AG04449 (cell line): Measurements from ENCODE around the gene TLX1.

Experiments used
- CTCF ChIA-PET: fragments of 350-600 bp; formaldehyde crosslinking; extraction: SDS; loops from one replicate; lab custom pipeline; 2021; ENCODE audit warnings: antibody characterized with exemption; lab: Yijun Ruan, JAX
- POLR2A ChIA-PET: fragments of 400-600, 350-600 bp; formaldehyde crosslinking; extraction: SDS; loops from one replicate; lab custom pipeline; 2020; ENCODE audit warnings: antibody characterized with exemption, inconsistent platforms; lab: Yijun Ruan, JAX
- DNase-seq: peaks from one replicate; pipeline ENCODE4 v3.0.0-alpha.2; 2010; ENCODE audit warnings: low read depth, low spot score
- H3K4me3 ChIP-seq: 2 replicates; pipeline ENCODE4 v1.5.1; 2011; ENCODE audit warnings: low read depth, mild to moderate bottlenecking, control low read depth, low read length
- TF ChIP-seq, protein P1 (sequence below): IDR thresholded peaks from one replicate; pipeline ENCODE4 v1.5.1; 2011; ENCODE audit warnings: mild to moderate bottlenecking, moderate library complexity, low read length, control low read depth, inconsistent platforms; ENCODE audit not compliant: insufficient read depth; ENCODE audit errors: missing control alignments

The TLX1 gene

DNA sequence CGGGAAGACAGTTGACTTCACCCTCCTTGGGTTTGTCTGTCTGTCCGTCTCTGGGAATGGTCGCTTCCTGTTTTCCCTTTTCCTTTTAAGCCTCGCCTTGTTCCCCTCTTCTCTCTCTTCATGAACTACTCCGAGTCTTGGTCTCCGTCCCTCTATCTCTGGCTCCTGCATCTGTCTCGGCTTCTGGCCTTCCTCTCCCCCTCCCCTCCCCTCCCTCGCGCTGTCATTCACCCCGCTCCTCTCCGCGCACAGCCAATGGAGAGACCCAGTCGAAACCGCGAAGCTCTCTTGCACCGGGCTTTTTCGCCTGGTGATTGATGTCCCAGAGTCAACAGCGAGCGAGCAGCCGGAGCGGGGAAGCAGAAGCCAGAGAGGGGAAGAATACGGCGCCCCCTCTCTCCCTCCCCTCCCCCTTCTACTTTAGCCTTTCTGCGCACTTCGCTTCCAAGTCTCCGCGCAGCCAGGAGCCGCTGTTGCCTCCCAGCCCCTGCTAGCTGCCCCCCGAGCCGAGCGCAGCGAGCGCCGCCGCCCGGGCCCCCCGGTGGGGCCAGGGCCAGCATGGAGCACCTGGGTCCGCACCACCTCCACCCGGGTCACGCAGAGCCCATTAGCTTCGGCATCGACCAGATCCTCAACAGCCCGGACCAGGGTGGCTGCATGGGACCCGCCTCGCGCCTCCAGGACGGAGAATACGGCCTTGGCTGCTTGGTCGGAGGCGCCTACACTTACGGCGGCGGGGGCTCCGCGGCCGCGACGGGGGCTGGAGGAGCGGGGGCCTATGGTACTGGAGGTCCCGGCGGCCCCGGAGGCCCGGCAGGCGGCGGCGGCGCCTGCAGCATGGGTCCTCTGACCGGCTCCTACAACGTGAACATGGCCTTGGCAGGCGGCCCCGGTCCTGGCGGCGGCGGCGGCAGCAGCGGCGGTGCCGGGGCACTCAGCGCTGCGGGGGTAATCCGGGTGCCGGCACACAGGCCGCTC lies at the start of gene TLX1:
TLX1 (plus strand) TSS at position 317 of the 978 bp plus-strand sequence; CDS start at position 559, 242 bp downstream.
- DNase-seq = no peak
- POLR2A ChIA-PET = no interaction called here
- CTCF ChIA-PET = interaction anchor here (1.6 to 6.0 kb wide), 3 partner anchors 8 to 34 kb away, joined by 5 to 50 read pairs (median 27); no protein-coding TSS in a partner anchor
- H3K4me3 ChIP-seq = no peak within 1 kb of the TSS
- TF ChIP-seq, protein P1, sequence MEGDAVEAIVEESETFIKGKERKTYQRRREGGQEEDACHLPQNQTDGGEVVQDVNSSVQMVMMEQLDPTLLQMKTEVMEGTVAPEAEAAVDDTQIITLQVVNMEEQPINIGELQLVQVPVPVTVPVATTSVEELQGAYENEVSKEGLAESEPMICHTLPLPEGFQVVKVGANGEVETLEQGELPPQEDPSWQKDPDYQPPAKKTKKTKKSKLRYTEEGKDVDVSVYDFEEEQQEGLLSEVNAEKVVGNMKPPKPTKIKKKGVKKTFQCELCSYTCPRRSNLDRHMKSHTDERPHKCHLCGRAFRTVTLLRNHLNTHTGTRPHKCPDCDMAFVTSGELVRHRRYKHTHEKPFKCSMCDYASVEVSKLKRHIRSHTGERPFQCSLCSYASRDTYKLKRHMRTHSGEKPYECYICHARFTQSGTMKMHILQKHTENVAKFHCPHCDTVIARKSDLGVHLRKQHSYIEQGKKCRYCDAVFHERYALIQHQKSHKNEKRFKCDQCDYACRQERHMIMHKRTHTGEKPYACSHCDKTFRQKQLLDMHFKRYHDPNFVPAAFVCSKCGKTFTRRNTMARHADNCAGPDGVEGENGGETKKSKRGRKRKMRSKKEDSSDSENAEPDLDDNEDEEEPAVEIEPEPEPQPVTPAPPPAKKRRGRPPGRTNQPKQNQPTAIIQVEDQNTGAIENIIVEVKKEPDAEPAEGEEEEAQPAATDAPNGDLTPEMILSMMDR = no peak

DNA sequence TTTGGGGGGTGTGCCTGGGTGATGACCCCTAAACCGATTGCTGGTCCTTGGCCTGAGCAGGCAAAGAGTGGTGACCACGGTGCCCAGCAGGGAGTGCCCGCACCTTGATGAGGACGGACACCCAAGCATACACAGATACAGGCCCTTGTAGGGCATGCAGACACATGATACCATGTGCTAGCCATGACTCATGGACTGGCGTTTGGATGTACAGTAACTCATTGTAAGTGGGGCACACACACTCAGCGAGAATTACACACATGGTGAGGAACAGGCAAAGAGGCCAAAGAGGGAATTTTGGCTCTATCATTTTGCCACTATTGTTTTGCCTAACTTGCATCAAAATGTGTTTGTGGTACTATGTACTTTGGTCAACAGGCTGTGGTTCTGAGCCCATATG lies 45.3 kb upstream of the TLX1 start:
- DNase-seq = no peak
- CTCF ChIA-PET = interaction anchor here (1.1 to 22.4 kb wide), 4 partner anchors 9 to 55 kb away, joined by 5 to 556 read pairs (median 56); no protein-coding TSS in a partner anchor
- no peak overlapping the region for H3K4me3 ChIP-seq
- TF ChIP-seq, protein P1 = no peak
- POLR2A ChIA-PET = interaction anchor here (0.5 kb wide), 1 partner anchor 738 kb away, joined by 3 read pairs; no protein-coding TSS in a partner anchor

DNA sequence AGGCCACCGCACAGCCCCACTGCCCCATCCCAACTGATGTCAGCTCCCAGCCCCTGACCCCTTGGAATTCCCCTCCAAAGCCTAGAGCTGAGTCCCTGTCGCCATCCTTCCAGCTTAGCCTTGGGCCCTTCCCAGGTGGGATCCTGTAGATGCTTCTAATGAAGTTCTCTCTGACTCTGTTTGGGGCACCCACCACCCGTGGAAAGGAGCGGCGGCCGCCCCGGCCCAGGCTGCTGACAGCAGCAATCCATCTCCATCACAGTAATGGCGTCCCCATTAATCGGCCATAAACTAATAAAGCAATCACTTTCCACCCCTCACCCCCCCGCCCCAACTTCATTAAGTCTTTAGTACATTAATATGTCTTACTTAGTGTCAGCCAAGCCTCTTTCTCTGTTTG lies 43.7 kb upstream of the TLX1 start:
- DNase-seq = no peak
- H3K4me3 ChIP-seq = no peak overlapping the region
- ChIA-PET CTCF (interaction anchor here (10.1 to 22.4 kb wide), 2 partner anchors 8 to 53 kb away, joined by 99 to 556 read pairs; no protein-coding TSS in a partner anchor), POLR2A (no interaction called here)
- TF ChIP-seq, protein P1 = no peak

DNA sequence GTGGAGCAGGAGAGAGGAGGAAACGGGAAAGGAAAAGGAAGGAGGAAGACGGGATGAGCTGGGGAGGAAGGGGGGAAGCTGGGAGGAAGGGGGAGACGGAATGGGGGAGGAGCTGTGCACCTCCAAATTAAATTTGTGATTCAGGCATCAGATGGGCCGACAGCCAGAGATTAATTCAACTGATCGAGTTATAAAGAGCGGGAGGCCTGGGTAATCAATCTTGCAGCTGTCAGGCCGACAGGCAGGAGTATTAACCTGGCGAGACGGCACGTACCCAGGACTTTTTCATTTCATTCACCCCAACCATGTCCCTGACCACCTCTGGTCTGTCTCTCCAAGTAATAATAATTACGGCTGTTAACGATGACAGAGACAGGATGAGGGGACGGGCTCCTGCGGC lies 43.1 kb upstream of the TLX1 start:
- H3K4me3 ChIP-seq = no peak overlapping the region
- TF ChIP-seq, protein P1 = no peak
- ChIA-PET CTCF (interaction anchor here (10.1 to 22.4 kb wide), 2 partner anchors 7 to 53 kb away, joined by 99 to 556 read pairs; no protein-coding TSS in a partner anchor), POLR2A (no interaction called here)
- no peak for DNase-seq

DNA sequence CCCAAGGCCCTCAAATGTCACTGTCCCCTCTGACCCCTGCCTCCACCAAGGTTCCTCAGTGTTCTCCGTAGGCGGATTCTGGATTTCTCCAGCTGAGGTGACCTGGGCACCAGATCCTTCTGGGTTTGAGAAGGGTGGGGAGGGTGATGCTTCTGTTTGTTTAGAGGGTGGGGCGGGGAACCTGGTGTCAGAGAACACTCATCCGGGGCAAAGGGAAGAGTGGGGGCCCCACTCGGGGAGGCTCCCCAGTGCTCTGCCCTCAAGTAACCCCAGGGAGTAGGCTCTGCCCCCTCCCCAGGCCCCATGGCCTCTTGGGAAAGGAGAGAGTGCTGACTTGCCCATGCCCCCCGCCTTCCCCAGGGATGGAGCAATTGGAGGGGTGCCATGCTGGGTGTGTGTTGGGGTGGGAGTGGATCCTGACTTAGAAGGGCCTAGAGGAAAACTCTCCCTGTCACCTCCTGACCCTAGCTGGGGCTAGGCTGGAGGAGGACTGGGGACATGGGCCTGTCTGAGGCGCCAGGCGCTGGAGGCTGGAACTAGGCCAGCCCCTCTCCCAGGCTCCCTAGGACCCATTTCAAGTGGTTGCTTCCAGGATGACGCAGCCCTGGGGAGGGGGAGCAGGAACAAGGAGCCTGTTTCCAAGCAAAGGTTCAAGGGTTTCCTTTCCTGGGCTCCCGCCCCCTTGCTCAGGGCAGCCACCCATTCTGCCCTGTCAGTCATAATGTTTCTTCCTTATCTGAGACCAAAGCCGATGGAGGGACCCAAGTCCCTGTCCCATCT lies 41.4 kb upstream of the TLX1 start:
- CTCF ChIA-PET = interaction anchor here (1.4 to 22.4 kb wide), 2 partner anchors 51 to 72 kb away, joined by 3 to 556 read pairs; no protein-coding TSS in a partner anchor
- H3K4me3 ChIP-seq = no peak overlapping the region
- POLR2A ChIA-PET = no interaction called here
- no peak for DNase-seq
- TF ChIP-seq, protein P1 = no peak
